ENCODE data around the gene CDH11. TPM values are rescaled to one million over a fixed set of nuclear protein-coding genes. Genes with fewer than 3 reads are reported as not detected.

Gene CDH11
- total and polyA plus RNA-seq, 4 donors, result 0.72 to 5.3 (median 1.9) TPM

DNA sequence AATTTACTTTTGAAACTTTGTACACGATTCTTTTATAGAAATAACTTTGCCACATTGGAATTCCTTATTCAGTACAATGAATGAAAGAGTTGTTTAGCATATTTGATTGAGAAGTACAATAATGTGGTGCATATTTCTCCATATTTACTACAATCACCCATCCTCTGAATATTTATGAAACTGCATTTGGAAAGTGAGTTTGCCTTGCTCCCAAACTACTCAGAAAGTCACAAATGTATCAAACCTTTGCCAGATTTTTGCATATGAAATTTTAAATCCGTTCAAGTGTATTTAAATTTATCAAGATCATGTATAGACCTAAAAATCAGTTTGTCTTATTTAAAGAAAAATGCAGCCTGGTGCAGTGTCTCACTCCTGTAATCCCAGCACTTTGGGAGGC lies 148.7 kb downstream of the CDH11 start:
- no peak for DNase-seq (ENCODE audit: low spot score)
- H3K4me3 ChIP-seq (ENCODE audit: low read depth in 1 of 3, low read length in 3 of 3), result no peak overlapping the region
- no peak overlapping the region for H3K9ac ChIP-seq (ENCODE audit: low read depth in 1 of 2, low read length in 2 of 2)
- H3K27me3 ChIP-seq (ENCODE audit: control insufficient read depth in 4 of 4, insufficient read depth in 4 of 4, low read length in 3 of 4), result no peaks in the 10 kb centered on the region
- H3K4me1 ChIP-seq (ENCODE audit: control insufficient read depth in 4 of 4, insufficient read depth in 4 of 4, low read length in 3 of 4), result no peaks in the 10 kb centered on the region
- H3K9me3 ChIP-seq (ENCODE audit: control insufficient read depth in 4 of 4, low read length in 3 of 4), result no peaks in the 10 kb centered on the region
- no peak for TF ChIP-seq TAF1 (conservative IDR thresholded peaks at IDR 0.05)
- TF ChIP-seq HNF4G (IDR thresholded peaks at IDR 0.05), result no peak
- no peak for TF ChIP-seq EGR1 (IDR thresholded peaks at IDR 0.05; ENCODE audit: low read depth in 2 of 2)
- no peak for TF ChIP-seq ZBTB33 (IDR thresholded peaks at IDR 0.05)
- TF ChIP-seq HNF4A (conservative IDR thresholded peaks at IDR 0.05), result no peak
- TF ChIP-seq RAD21 (IDR thresholded peaks at IDR 0.05), result no peak
- TF ChIP-seq FOXA1 (IDR thresholded peaks at IDR 0.05), result no peak
- no peak for TF ChIP-seq YY1 (IDR thresholded peaks at IDR 0.05)
- no peaks in the 10 kb centered on the region for H3K36me3 ChIP-seq (ENCODE audit: control insufficient read depth in 4 of 4, insufficient read depth in 3 of 4, low read depth in 1 of 4, low read length in 3 of 4)
- no peak overlapping the region for H3K27ac ChIP-seq (ENCODE audit: low read depth in 1 of 2, low read length in 2 of 2)
- WGBS, result 42% methylated on average over 2 of the region's 2 CpGs

DNA sequence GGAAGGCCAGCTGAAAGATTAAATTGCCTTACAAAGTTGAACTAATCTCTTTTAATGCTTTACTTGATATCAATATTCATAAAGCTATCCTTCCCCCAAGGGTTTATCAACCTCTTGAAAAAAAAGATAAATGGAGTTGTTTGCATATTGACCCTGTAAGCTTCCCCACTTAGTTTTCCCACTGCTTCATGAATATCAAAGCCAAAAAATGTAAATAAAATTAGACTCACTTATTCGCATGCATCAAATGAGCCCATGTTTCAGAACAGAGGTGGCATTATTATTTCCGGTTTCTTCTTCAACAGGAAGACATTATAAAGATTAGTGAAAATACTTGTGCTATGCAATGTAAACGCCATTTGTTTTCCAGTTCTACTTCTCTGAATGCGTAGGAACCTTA lies 150.7 kb downstream of the CDH11 start:
- no peak for TF ChIP-seq ZBTB33 (IDR thresholded peaks at IDR 0.05)
- TF ChIP-seq EGR1 (IDR thresholded peaks at IDR 0.05; ENCODE audit: low read depth in 2 of 2), result no peak
- no peak for TF ChIP-seq GABPA (IDR thresholded peaks at IDR 0.05 in 1 of 2, conservative IDR thresholded peaks at IDR 0.05 in 1 of 2)
- TF ChIP-seq, protein P1, sequence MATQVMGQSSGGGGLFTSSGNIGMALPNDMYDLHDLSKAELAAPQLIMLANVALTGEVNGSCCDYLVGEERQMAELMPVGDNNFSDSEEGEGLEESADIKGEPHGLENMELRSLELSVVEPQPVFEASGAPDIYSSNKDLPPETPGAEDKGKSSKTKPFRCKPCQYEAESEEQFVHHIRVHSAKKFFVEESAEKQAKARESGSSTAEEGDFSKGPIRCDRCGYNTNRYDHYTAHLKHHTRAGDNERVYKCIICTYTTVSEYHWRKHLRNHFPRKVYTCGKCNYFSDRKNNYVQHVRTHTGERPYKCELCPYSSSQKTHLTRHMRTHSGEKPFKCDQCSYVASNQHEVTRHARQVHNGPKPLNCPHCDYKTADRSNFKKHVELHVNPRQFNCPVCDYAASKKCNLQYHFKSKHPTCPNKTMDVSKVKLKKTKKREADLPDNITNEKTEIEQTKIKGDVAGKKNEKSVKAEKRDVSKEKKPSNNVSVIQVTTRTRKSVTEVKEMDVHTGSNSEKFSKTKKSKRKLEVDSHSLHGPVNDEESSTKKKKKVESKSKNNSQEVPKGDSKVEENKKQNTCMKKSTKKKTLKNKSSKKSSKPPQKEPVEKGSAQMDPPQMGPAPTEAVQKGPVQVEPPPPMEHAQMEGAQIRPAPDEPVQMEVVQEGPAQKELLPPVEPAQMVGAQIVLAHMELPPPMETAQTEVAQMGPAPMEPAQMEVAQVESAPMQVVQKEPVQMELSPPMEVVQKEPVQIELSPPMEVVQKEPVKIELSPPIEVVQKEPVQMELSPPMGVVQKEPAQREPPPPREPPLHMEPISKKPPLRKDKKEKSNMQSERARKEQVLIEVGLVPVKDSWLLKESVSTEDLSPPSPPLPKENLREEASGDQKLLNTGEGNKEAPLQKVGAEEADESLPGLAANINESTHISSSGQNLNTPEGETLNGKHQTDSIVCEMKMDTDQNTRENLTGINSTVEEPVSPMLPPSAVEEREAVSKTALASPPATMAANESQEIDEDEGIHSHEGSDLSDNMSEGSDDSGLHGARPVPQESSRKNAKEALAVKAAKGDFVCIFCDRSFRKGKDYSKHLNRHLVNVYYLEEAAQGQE (IDR thresholded peaks at IDR 0.05), result no peak
- no peak for TF ChIP-seq NR2F2 (IDR thresholded peaks at IDR 0.05)
- TF ChIP-seq RXRA (IDR thresholded peaks at IDR 0.05), result no peak
- TF ChIP-seq MAX (IDR thresholded peaks at IDR 0.05), result no peak
- TF ChIP-seq RAD21 (IDR thresholded peaks at IDR 0.05), result no peak
- no peak for TF ChIP-seq HNF4G (IDR thresholded peaks at IDR 0.05)
- TF ChIP-seq FOXA1 (IDR thresholded peaks at IDR 0.05), result no peak
- TF ChIP-seq FOXA2 (IDR thresholded peaks at IDR 0.05), result no peak
- TF ChIP-seq YY1 (IDR thresholded peaks at IDR 0.05), result no peak
- TF ChIP-seq JUND (IDR thresholded peaks at IDR 0.05), result no peak
- no peak for TF ChIP-seq SP1 (IDR thresholded peaks at IDR 0.05)
- TF ChIP-seq ATF3 (IDR thresholded peaks at IDR 0.05), result no peak
- no peak for TF ChIP-seq HNF4A (conservative IDR thresholded peaks at IDR 0.05)
- TF ChIP-seq, protein P2, sequence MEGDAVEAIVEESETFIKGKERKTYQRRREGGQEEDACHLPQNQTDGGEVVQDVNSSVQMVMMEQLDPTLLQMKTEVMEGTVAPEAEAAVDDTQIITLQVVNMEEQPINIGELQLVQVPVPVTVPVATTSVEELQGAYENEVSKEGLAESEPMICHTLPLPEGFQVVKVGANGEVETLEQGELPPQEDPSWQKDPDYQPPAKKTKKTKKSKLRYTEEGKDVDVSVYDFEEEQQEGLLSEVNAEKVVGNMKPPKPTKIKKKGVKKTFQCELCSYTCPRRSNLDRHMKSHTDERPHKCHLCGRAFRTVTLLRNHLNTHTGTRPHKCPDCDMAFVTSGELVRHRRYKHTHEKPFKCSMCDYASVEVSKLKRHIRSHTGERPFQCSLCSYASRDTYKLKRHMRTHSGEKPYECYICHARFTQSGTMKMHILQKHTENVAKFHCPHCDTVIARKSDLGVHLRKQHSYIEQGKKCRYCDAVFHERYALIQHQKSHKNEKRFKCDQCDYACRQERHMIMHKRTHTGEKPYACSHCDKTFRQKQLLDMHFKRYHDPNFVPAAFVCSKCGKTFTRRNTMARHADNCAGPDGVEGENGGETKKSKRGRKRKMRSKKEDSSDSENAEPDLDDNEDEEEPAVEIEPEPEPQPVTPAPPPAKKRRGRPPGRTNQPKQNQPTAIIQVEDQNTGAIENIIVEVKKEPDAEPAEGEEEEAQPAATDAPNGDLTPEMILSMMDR (IDR thresholded peaks at IDR 0.05; ENCODE audit: low read depth, low read length, missing input control), result no peak
- no peak for TF ChIP-seq TAF1 (conservative IDR thresholded peaks at IDR 0.05)
- WGBS, result 65% methylated on average over 4 of the region's 4 CpGs
- H3K27ac ChIP-seq (ENCODE audit: low read depth in 1 of 2, low read length in 2 of 2), result no peak overlapping the region
- H3K9me3 ChIP-seq (ENCODE audit: control insufficient read depth in 4 of 4, low read length in 3 of 4), result no peaks in the 10 kb centered on the region
- H3K4me1 ChIP-seq (ENCODE audit: control insufficient read depth in 4 of 4, insufficient read depth in 4 of 4, low read length in 3 of 4), result no peaks in the 10 kb centered on the region
- H3K9ac ChIP-seq (ENCODE audit: low read depth in 1 of 2, low read length in 2 of 2), result no peak overlapping the region
- no peaks in the 10 kb centered on the region for H3K27me3 ChIP-seq (ENCODE audit: control insufficient read depth in 4 of 4, insufficient read depth in 4 of 4, low read length in 3 of 4)
- no peak for DNase-seq (ENCODE audit: low spot score)
- no peaks in the 10 kb centered on the region for H3K36me3 ChIP-seq (ENCODE audit: control insufficient read depth in 4 of 4, insufficient read depth in 3 of 4, low read depth in 1 of 4, low read length in 3 of 4)
- H3K4me3 ChIP-seq (ENCODE audit: low read depth in 1 of 3, low read length in 3 of 3), result no peak overlapping the region

Data from liver (tissue), 9 donors.